AG04449 (cell line): ENCODE results near the gene CRTC1.

Source experiments
- CTCF ChIA-PET: fragments of 350-600 bp; formaldehyde crosslinking; extraction: SDS; loops from one replicate; lab custom pipeline; 2021; ENCODE audit warnings: antibody characterized with exemption; lab: Yijun Ruan, JAX
- POLR2A ChIA-PET: fragments of 400-600, 350-600 bp; formaldehyde crosslinking; extraction: SDS; loops from one replicate; lab custom pipeline; 2020; ENCODE audit warnings: antibody characterized with exemption, inconsistent platforms; lab: Yijun Ruan, JAX
- DNase-seq: peaks from one replicate; pipeline ENCODE4 v3.0.0-alpha.2; 2010; ENCODE audit warnings: low read depth, low spot score
- H3K4me3 ChIP-seq: 2 replicates; pipeline ENCODE4 v1.5.1; 2011; ENCODE audit warnings: low read depth, mild to moderate bottlenecking, control low read depth, low read length
- TF ChIP-seq, protein P1 (sequence below): IDR thresholded peaks from one replicate; pipeline ENCODE4 v1.5.1; 2011; ENCODE audit warnings: mild to moderate bottlenecking, moderate library complexity, low read length, control low read depth, inconsistent platforms; ENCODE audit not compliant: insufficient read depth; ENCODE audit errors: missing control alignments

Gene CRTC1

DNA sequence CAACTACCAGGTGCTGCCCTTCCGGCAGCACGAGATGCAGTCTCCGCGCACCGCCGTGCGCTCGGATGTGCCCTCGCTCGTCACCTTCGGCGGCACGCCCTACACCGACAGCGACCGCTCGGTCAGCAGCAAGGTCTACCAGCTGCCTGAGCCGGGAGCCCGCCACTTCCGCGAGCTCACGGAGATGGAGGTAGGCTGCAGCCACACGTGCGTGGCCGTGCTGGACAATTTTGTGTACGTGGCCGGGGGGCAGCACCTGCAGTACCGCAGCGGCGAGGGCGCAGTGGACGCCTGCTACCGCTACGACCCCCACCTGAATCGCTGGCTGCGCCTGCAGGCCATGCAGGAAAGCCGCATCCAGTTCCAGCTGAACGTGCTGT is 15.2 kb upstream of the CRTC1 start:
- H3K4me3 ChIP-seq = no peak overlapping the region
- CTCF ChIA-PET = no interaction called here
- POLR2A ChIA-PET = no interaction called here
- no peak for DNase-seq
- TF ChIP-seq, protein P1, sequence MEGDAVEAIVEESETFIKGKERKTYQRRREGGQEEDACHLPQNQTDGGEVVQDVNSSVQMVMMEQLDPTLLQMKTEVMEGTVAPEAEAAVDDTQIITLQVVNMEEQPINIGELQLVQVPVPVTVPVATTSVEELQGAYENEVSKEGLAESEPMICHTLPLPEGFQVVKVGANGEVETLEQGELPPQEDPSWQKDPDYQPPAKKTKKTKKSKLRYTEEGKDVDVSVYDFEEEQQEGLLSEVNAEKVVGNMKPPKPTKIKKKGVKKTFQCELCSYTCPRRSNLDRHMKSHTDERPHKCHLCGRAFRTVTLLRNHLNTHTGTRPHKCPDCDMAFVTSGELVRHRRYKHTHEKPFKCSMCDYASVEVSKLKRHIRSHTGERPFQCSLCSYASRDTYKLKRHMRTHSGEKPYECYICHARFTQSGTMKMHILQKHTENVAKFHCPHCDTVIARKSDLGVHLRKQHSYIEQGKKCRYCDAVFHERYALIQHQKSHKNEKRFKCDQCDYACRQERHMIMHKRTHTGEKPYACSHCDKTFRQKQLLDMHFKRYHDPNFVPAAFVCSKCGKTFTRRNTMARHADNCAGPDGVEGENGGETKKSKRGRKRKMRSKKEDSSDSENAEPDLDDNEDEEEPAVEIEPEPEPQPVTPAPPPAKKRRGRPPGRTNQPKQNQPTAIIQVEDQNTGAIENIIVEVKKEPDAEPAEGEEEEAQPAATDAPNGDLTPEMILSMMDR = no peak

DNA sequence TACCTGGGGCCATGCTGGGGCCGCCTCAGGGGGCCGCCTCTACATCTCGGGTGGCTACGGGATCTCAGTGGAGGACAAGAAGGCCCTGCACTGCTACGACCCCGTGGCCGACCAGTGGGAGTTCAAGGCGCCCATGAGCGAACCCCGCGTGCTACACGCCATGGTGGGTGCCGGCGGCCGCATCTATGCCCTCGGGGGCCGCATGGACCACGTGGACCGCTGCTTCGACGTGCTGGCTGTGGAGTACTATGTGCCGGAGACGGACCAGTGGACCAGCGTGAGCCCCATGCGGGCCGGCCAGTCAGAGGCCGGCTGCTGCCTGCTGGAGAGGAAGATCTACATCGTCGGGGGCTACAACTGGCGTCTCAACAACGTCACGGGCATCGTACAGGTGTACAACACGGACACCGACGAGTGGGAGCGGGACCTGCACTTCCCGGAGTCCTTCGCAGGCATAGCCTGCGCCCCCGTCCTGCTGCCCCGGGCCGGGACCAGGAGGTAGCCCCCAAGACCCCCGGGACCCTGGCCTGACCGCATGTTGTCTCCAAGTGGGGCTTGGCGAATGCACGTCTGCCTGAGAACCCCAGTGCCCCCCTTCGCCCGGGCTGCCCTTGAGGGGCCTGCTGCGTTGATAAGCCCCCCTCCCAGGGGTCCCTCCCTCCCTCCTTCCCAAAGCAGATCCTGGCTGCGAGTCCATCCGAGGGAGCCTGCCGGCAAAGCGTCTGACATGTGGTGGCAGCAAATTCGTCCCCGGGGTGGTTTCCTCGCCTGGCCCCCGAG is 14.5 kb upstream of the CRTC1 start:
- TF ChIP-seq, protein P1 = no peak
- H3K4me3 ChIP-seq = no peak overlapping the region
- DNase-seq = no peak
- POLR2A ChIA-PET = no interaction called here
- CTCF ChIA-PET = interaction anchor here (0.5 kb wide), 1 partner anchor 315 kb away, joined by 3 read pairs; no protein-coding TSS in a partner anchor

DNA sequence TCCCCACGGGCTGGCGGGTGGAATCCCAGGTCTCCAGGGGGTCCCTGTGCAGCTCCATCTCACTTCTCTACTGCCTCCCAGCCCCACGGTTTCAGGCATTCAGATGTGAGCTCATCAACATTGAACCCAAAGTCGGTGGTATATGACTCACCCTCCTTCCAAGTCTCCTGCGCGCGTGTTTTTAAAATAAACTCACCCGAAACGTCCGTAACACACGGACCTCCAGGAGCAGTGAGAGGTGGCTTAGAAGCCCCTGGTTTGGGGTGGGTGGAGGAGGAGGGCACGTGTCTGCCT is 14.0 kb upstream of the CRTC1 start:
- TF ChIP-seq, protein P1 = no peak

DNA sequence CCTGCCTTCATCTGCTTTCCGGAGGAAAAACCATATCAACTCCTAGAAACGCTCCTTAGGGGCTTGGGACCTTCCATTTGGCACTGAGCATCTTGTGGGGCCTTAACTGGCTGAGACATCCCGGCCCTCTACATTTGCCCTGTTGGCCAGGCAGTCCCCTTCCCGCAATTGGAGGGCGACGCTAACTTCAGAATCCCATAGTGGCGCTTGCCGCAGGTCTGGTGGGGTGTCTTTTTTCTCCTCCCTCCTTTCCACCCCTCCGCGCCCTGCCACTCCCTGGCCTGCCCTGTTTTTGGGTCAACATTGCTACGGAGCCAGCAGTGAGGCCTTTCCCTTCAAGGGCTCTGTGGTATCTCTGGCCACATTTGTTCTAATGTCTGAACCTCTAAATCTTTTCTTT is 13.6 kb upstream of the CRTC1 start:
- no peak overlapping the region for H3K4me3 ChIP-seq
- DNase-seq = no peak
- ChIA-PET CTCF (no interaction called here), POLR2A (no interaction called here)
- TF ChIP-seq, protein P1 = no peak

More for the DNA sequence above, 14.0 kb upstream of the CRTC1 start:
- no peak overlapping the region for H3K4me3 ChIP-seq
- CTCF ChIA-PET = interaction anchor here (0.5 kb wide), 1 partner anchor 314 kb away, joined by 3 read pairs; no protein-coding TSS in a partner anchor
- POLR2A ChIA-PET = no interaction called here
- no peak for DNase-seq

DNA sequence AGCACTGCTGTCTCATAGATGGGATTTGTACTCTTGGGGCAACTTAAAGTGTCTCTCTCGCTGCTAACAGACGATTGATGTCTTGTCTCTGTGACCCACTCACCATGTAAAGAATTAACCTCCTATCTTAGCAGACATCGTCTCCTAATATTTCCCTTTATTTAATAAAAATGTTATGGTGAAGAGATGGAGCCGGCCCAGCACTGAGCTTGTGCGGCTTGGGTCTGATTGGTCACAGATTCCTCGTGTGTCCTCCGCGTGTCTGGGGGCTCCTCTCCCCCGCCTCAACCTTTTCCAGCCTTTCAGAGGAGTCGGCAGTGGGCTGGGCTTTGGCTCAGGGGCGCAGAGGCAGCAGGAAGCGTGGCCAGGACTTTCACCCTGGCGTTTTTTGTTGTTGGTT is 13.2 kb upstream of the CRTC1 start:
- no peak overlapping the region for H3K4me3 ChIP-seq
- CTCF ChIA-PET = no interaction called here
- no peak for DNase-seq
- TF ChIP-seq, protein P1 = no peak
- POLR2A ChIA-PET = no interaction called here

DNA sequence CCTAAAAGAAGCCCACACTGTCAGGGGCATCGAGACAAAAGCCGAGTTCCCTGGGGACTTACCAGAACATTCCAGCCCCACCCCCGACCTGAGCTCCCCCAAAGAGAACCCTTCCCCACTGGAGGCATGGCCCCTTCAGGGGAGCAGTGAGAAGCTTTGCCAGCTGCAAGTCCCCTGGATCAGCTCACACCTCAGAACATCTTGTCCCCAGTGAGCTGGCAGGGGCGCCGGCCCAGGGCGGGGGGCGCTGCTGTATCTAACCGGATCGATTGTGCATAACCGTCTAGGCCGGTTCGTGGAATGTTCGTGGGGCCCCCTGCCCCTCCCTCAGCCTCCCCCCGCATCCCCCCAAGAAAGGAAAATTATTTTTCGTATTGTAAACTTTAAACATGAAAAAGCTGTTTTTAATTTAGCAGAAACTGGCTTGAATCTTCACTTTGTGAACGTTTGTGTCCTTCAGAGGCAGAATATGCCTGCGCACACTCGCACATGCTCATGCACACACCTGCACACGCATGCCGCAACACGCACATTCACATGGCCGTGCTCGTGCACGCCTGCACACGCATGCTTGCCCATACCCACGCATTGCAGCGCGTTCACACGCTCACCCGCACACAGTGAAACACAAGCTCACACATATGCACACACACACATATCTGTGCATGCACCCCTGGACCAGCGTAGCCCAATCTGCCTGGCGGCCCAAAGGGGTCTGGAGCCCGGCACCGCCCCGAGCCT is 12.0 kb upstream of the CRTC1 start:
- ChIA-PET POLR2A (no interaction called here), CTCF (interaction anchor here (1.8 to 2.0 kb wide), 2 partner anchors 10 to 176 kb away, joined by 4 to 5 read pairs; no protein-coding TSS in a partner anchor)
- TF ChIP-seq, protein P1 = no peak
- no peak for DNase-seq
- no peak overlapping the region for H3K4me3 ChIP-seq
